ENCODE measurements around the gene CAPN1.

GRCh38 chr11:65209711-65210360 is 28.1 kb downstream of the CAPN1 start:
- TF ChIP-seq CTCF (IDR thresholded peaks at IDR 0.05) (no peak), JUNB (IDR thresholded peaks at IDR 0.05) (no peak)

Data from A549 (cell line).